GM04503 (cell line): ENCODE data around the gene TSHR.
"Not testable (repeated sequence)": the region's sequence is repeated elsewhere in the genome, so short reads cannot be mapped to it uniquely, and the experiment has no call there.

Experiments used
- DNase-seq: peaks from one replicate; pipeline ENCODE4 v3.0.0-alpha.2; 2012; ENCODE audit warnings: low read depth

TSHR gene

DNA sequence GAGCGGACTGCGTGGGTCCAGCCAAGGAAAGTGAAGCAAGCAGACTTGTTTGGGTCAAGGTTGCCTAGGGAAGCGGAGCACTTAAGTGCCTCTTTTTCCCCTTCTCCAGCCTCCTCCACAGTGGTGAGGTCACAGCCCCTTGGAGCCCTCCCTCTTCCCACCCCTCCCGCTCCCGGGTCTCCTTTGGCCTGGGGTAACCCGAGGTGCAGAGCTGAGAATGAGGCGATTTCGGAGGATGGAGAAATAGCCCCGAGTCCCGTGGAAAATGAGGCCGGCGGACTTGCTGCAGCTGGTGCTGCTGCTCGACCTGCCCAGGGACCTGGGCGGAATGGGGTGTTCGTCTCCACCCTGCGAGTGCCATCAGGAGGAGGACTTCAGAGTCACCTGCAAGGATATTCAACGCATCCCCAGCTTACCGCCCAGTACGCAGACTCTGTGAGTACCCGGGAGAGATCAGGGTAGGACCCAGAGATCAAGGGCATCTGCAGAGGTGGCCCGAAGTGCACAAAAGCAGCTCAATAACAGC lies at the start of gene TSHR:
Gene TSHR (plus strand): TSS at position 206 of the 526 bp plus-strand sequence. CDS start 60 bp downstream, at position 266.
- no peak for DNase-seq

DNA sequence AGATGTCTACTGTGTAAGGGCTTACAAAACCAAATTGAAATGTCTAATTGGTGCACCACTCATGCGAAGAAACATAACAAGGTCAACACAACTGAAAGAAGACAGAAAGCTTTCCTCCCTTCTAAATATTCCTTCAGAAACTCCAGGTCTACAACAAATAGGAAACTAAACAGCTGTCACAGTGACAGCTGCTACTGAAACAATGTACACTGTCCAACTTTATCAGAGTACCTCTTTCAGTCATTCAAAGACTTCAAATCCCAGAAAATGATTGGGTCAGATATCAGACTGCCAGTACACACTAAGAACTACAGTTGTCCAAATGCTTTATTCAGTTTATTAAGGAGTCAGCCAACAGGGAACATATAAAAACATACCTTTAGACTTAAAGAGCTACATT lies 49.1 kb upstream of the TSHR start:
- no peak for DNase-seq

DNA sequence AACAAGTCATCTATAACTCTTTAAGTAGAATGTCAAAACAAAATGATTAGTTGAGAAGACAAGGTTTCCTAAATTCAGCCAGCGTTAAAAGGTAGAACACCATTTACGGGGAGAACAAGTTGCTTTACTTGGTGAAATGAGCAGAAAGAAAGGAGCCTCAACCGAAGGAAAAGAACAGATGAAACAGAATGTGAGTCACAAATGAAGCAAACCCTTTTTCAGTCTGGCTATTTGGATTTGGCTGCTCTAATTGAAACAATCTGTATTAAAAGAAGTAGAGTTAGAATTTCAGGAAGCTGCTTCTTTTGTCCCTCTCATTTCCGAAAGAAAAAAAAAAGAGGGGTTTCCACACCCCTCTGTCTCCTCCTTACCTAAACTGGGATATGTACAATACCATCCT lies 48.5 kb upstream of the TSHR start:
- peak; percentile 12 for DNase-seq

DNA sequence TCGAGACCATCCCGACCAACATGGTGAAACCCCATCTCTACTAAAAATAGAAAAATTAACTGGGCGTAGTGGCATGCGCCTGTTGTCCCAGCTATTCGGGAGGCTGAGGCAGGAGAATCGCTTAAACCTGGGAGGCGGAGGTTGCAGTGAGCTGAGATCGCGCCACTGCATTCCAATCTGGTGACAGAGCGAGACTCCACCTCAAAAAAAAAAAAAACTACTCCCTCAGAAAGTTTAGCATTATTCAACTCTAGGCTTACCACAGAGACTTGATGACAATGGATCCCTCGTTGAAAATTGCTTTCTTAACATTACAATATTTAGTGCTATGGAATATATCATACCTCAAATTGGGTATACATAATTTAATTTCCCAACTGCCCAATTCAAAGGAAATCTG lies 43.4 kb upstream of the TSHR start:
- DNase-seq = not testable (repeated sequence)

DNA sequence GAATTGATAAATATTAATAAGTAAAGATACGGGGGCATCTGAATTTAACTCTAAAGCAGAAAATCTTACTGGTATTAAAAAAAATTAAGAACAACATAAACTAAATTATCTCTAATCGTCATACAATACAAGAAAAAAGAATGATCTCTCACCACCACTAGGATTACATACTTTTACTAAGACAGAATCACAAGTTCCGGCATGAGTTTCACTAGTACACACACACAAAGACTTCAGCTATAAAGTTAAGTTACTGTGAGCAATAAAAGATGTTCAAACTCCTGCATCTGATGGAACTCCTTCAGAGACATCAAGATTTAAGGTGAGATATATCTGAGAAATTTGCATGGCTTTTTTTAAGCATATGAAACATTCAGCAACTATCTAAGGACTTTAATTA lies 35.8 kb upstream of the TSHR start:
- no peak for DNase-seq

DNA sequence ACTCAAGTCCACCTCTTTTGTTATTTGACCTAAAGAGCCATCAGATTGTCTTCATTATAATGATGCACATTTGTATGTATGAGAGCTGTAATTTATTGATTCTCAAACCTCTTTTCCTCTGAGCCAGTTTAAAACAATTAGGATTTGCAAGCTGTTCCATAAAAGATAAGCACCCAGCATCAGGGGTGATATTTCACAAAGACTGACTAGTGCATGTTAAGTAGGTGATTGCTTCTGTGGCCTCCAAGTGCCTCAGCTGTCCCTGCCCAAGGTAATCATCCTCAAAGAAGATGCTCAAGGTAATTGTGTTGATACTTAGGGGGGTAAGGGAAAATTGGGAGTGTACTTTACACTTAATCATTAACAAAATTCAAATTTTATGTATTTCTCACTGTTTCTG lies 32.1 kb upstream of the TSHR start:
- no peak for DNase-seq

DNA sequence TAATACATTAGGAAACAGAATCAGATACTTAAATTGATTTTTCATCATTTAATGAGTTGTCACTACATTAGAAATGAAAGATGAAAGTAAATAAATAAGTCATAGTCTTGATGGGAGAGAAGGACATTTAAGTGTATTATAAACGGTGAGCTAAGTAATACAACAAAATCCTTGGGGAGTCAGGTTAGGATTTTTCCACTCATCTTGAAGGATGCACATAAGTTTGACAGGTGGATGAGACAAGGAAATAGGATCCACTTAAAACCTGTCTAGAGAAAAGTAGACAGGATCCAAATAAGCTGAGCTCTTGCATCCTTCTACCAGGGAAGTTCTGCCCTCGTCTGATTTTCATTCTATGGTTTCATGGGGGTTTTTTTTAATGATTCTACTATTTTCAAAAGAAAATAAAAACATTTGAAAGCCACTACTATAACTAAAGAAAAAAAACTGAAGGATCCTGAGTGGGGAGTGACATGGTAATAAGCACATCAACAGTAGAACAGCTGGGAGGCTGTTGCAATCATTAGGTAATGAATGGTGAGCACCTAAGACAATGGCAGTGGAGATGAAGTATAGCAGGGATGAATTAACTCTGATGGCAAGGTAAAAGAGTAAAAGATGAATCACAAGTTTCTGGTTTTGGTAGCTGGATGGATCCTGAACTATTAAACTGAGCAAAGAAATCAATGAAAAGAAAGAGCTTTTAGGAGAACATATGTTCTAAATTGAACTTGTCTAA lies 30.9 kb upstream of the TSHR start:
- no peak for DNase-seq

DNA sequence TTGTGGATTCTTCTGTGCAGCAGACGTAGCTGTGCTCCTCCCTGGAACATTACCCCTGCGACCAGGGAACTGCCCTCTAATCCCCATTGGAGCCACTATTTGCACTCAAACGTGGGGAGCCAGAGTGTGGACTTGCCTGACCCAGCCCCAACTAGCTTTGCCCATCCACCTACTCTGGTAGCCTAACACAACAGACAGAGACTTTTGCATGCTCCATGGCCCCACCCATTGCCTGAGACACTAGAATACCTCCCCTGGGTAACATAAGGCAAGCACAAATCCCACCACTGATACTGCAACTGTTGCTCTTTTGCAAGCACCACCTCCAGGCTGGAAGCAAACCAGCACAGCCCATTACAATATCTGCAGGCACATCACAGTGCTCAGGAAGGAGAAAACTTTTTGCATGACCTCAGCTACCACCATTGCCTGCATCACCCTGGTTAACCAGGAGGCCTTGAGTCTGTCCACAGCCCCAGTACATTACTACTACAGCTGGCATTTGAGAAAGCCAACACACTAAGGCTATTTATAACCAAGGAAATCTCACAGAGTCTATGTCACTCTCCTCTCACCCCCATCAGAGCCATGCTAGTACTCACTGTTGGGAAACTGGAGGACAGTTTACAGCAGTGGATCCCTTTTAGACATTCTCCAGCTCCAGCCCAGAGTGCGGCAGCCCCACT lies 28.9 kb upstream of the TSHR start:
- peak; percentile 48 for DNase-seq

DNA sequence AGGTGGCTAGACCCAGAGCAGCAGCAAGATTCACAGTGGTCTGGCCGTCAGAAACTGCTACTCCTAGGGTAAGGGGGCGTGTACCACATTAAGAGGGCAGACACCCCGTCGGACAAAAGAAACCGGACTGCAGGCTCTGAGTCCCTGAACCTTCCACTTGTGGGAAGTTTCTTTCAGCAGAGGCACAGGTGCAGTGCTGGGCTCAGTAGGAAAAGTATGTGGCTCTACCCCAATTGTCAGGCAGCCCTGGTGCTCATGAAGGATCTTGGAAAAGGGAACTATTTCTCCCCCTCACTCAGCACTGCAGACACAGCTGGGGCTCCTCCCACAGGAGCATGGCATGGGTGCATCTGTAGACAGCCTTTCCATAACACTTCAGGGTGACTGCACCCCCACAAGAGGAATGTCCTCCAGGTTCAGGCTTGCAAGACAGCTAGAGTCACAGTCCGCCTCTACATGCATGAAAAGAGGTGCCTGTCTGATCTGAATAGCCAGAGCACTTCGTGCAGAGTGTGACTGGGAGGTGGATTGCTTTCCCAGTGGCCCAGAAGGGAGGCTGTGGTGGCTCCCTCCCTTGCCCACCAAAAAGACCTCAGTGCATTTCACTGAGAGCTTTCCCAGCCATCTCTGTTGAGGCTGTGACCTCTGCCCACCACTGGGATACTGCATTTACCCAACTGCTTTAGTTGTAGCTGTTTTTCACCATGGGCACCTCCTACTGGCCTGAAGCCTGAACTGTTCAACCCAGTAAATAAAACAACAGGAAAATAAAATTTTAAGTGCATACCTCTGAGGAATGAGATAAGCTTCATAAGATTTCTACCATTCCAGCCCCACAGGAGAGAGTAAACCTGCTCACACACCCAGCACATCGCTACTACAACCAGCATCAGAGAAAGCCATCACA lies 28.1 kb upstream of the TSHR start:
- DNase-seq = no peak

DNA sequence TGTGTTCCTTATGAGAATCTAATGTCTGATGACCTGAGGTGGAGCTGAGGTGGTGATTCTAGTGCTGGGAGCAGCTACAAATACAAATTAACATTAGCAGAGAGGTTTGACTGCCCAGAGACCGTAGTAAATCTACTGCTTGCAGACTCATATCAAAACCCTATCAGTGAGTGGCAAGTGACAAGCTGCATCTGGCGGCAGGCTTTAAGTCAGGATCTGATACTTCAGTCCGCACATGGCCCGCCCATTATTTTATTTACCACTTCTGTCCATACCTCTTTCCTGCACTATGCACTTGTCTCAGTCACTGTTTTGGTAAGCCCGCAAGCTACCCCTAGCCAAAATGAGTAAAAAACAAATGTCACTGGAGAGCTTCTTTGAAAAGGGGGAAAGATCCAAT lies 25.3 kb upstream of the TSHR start:
- no peak for DNase-seq

DNA sequence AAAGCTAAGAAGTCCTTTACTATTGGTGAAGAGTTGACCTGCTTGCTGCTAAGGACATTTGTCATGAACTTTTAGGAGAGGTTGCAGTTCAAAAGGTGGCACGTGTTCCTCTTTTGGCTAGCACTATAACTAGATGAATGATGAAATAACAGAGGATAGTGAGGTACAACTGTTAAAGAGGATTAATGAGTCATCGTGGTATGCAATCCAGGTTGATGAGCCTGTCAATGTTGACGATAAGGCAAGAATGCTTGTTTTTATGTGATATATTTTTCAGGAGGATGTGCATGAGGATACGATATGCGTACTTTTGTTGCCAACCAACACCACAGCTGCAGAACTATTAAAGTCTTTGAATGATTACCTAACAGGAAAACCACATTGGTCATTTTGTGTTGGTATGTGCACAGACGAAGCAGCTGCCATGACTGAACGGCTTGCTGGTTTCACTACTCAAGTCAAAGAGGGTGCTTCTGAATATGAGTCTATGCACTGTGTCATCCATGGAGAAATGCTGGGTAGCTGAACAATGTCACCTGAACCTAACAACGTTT lies 24.5 kb upstream of the TSHR start:
- DNase-seq = peak; percentile 70

DNA sequence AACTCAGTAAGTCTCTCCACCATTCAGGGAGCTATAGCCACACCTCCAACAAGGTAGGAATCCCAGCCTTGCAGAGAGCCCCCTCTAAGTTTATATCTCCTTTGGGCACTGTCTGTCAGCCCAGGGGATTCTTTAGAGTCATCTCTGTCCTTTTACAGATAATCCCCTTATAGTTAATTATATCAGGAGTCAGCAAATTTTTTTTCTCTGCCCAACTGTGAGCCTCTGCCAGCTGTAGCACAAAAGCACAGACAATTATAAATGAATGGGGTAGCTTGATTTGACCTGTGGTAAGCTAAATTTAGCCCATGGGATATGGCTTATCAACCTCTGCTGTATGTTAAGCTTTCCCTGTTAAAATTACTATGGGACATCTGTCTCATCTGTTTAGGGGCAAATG lies 22.1 kb upstream of the TSHR start:
- no peak for DNase-seq

DNA sequence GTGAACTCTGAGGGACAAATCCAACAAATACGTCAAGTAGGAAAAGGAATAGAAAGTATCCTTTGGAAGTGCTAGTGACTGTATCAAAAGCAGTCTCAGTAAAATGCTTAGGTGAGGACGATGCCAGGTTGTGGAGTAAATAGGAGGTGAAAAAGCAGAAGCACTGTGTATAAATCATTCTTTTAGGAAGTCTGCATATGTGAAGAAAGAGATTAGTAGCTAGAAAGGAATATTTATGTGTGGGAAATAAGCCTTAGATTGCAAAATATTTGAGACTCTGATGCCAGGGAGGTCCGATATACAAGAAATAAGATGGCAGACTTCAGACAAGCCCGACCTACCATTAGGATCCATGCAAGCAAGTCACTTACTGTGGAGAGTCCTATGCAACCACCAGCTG lies 21.7 kb upstream of the TSHR start:
- no peak for DNase-seq

DNA sequence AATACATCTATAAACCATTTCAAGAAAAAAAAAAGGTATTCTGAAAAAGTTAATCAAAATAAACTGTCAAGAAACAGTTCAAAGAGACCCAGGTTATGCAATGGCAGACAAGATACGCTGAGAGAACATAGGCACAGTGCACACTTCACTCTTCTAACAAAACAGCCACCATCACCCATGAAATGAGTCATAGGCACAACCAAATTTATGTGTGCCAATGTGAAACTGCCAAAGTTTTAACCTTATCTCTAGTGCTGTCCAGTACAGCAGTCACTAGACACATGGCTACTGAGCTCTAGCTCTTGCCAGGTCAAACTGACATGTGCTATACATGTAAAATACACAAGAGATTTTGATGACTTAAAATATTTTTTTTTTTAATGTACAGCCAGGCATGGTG lies 15.3 kb upstream of the TSHR start:
- DNase-seq = no peak

DNA sequence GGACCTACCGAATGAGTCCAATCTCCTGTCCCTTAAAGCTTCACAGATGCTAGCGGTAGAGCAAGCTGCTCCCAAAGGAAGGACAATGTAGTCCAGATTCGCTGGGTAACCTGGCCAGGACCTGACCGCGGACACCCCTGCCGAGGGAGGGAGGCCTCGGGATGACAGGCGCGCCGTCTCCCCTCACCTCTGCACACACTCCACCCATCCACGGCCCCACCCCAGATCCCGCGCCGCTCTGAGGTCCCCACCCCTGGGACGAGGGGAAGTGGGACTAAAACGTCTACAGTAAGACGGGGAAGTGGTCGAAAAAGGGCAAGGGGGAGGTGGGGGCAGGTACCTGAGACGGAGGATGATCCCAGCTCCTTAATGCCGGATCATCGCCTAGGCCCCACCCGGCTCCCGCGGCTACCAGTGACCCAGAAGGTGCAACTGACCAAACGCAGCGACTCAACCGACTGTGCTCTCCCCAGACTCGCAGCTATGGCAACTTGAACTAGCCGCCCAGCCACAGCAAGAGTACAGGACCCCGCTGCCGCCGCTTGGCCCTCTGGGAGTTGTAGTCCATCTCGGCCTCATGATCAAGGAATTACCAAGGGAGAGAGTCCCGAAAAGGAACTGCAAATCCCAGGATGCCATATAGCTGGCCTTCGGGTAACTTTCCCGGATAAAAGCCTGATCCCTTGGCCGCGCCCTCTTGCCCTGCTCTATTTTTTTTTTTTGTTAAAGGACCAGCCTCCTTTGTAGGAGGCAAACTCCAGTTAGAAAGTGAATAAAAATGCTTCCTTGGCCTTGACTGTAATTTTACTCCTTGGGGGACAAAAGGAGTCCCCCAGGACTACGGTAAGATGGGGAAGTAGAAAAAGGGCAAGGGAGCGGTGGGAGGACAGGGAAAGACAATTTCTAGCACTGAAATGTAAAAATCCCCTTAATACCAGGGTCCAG lies 13.9 kb upstream of the TSHR start, which contains the start of gene CEP128:
Gene CEP128 (minus strand): TSS at position 498 of the 945 bp plus-strand sequence.
- peak; percentile 95 for DNase-seq

DNA sequence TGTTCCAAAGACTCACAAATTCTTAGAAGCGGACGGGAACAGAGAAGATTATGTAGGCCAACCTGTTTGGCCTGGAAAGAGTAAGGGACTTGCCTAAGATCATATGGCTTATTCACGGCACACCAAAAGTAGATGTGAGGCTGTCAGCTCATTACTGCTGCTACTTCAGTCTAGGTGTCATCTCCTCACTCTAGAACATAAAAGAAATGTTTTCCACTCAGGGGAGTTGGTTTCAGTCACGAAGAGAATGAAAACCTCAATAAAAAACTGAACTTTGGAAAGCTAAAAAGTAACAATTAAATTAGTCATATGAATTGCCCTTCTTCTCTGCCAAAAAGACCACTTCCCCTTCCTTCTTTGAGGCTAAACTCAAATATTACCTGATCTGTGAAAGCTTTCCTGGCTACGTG lies 13.2 kb upstream of the TSHR start:
- DNase-seq = no peak

DNA sequence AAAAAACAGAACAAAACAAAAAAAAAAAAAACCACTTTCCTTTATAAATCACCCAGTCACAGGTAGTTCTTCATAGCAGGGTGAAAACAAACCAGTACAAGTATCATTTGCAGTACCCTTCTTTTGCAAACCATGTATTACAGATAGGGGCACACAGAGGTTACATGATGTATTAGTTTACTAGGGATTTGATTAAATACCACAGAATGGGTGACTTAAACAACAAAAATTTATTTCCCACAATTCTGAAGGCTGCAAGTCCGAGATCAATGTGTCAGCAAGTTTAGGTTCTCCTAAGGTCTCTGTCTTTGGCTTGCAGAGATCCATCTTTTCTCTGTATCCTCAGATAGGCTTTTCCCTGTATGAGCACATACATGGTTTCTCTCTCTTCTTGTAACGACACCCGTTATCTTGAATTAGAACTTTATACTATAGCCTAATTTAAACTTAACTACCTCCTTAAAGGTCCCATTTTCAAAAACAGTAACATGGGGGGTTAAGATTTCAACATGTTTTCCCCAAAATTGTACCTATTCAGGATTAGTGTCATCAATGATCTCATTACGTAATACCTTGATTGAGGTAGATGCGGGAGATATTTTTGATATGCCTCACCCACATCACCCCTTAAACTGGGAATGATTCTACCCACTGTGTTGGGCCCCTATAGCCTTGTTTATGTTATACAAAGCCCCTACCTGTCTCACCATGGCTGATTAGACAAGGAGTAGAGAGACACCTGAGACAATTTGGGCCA lies 10.4 kb upstream of the TSHR start:
- no peak for DNase-seq

DNA sequence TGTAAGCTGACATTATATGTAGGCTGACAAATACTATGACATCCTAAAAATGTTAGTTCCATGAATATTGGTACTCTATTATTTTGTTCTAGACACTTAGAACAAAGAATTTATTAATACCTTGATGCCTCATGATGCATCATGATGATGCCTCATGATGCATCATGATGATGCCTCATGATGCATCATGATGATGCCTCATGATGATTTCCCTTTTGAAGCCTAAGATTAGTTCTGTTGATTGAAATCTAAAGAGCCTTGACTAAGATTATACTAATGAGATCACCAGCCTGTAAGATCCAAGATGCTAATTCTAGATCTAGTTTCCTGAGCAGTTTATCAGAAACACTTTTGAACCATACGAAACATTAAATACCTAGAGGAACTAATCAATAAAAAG lies 9.2 kb upstream of the TSHR start:
- DNase-seq = no peak

DNA sequence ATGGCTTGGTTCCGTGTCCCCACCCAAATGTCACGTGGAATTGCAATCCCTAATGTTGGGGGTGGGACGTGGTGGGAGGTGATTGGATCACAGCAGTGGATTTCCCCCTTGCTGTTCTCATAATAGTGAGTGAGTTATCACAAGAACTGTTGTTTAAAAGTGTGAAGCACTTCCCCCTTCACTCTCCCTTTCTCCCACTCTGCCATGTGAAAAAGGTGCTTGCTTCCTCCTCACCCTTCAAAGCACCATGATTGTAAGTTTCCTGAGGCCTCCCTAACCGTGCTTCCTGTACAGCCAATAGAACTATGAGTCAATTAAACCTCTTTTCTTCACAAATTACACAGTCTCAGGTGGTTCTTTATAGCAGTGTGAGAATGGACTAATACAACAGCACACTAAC lies 8.6 kb upstream of the TSHR start:
- DNase-seq = no peak

DNA sequence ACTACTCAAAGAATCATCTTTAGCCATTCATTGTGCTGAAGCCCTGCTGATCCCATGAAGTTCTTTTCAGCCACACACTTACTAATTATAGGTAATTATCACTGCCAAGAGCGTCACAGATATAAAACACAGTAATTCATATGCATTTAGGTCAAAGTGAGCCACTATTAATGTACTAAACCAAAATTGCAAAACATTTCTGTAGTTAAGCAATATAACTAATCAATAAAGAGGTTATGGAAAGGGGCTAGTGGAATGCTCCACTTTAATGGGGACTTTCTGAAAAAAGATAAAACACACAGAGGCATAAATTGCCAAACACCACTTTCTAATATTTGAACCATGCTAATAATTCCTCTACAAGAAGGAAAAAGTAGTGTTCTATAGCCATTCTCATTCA lies 7.1 kb upstream of the TSHR start:
- DNase-seq = no peak
